IMR-90 (cell line): ENCODE data around the gene RTN3. TPM values are rescaled to one million over a fixed set of nuclear protein-coding genes. Genes with fewer than 3 reads are reported as not detected.

Source experiments
- ATAC-seq: fragments of 200-7000 bp; cut with Tn5 transposase; 2 replicates; pipeline ENCODE4 v1.9.1; 2020; ENCODE audit warnings: low read depth, mild to moderate bottlenecking, moderate library complexity
- BruUV-seq: library from RNA; stranded (reverse); fragments of 400-500 nt; replicated peaks from 2 replicates; lab custom pipeline; 2021; lab: Mats Ljungman, UMichigan
- CTCF ChIA-PET: fragments of 300-600 bp; formaldehyde crosslinking; extraction: SDS; loops from one replicate; lab custom pipeline; 2021; ENCODE audit warnings: antibody characterized with exemption; lab: Yijun Ruan, JAX
- POLR2A ChIA-PET: fragments of 300-600 bp; sonication (Branson Sonifier 250); formaldehyde crosslinking; loops from one replicate; lab custom pipeline; 2022; ENCODE audit warnings: antibody characterized with exemption; ENCODE audit not compliant: unreplicated experiment; lab: Charles Lee
- DNase-seq: peaks from one replicate; pipeline ENCODE4 v3.0.0; 2013
- H2AFZ ChIP-seq: replicated peaks from 2 replicates; pipeline ENCODE3; 2013; ENCODE audit warnings: low read length, mild to moderate bottlenecking; ENCODE audit not compliant: poor library complexity
- H2AK5ac ChIP-seq: 2 replicates; pipeline ENCODE4 v1.6.1; 2013; ENCODE audit warnings: low read depth, low read length, inconsistent platforms
- H2AK9ac ChIP-seq: replicated peaks from 2 replicates; pipeline ENCODE3; 2013; ENCODE audit warnings: mild to moderate bottlenecking, low read depth, low read length, moderate library complexity; ENCODE audit not compliant: poor library complexity
- H2BK120ac ChIP-seq: 2 replicates; pipeline ENCODE4 v1.6.1; 2013; ENCODE audit warnings: low read depth, low read length, inconsistent platforms
- H2BK15ac ChIP-seq: 3 replicates; pipeline ENCODE4 v1.6.1; 2013; ENCODE audit warnings: low read depth, low read length, inconsistent platforms
- H2BK20ac ChIP-seq: 2 replicates; pipeline ENCODE4 v1.6.1; 2013; ENCODE audit warnings: low read depth, mild to moderate bottlenecking, inconsistent platforms, low read length, moderate library complexity
- H2BK5ac ChIP-seq: 2 replicates; pipeline ENCODE4 v1.6.1; 2013; ENCODE audit warnings: mild to moderate bottlenecking, low read depth, low read length, inconsistent platforms; ENCODE audit not compliant: poor library complexity, severe bottlenecking
- H3K14ac ChIP-seq: replicated peaks from 2 replicates; pipeline ENCODE4 v1.6.1; 2013; ENCODE audit warnings: low read depth, low read length, inconsistent platforms
- H3K18ac ChIP-seq: 2 replicates; pipeline ENCODE4 v1.6.1; 2013; ENCODE audit warnings: low read depth, low read length, control low read depth
- H3K23ac ChIP-seq: 2 replicates; pipeline ENCODE4 v1.6.1; 2013; ENCODE audit warnings: low read depth, low read length, inconsistent platforms
- H3K27ac ChIP-seq: 2 replicates; pipeline ENCODE4 v1.5.1; 2013; ENCODE audit warnings: mild to moderate bottlenecking, control low read depth, low read length; ENCODE audit not compliant: insufficient read depth
- H3K27me3 ChIP-seq: 2 replicates; pipeline ENCODE4 v1.6.1; 2013; ENCODE audit warnings: low read length; ENCODE audit not compliant: control insufficient read depth, insufficient read depth
- H3K36me3 ChIP-seq: 2 replicates; pipeline ENCODE4 v1.6.1; 2013; ENCODE audit warnings: low read length, mixed read lengths; ENCODE audit not compliant: control insufficient read depth, insufficient read depth
- H3K4ac ChIP-seq: 2 replicates; pipeline ENCODE4 v1.6.1; 2013; ENCODE audit warnings: low read depth, low read length, inconsistent platforms
- H3K4me1 ChIP-seq: 2 replicates; pipeline ENCODE4 v1.6.1; 2013; ENCODE audit warnings: low read length, mixed read lengths; ENCODE audit not compliant: control insufficient read depth, insufficient read depth
- H3K4me2 ChIP-seq: 2 replicates; pipeline ENCODE4 v1.6.1; 2013; ENCODE audit warnings: low read depth, mild to moderate bottlenecking, control low read depth, low read length, moderate library complexity
- H3K4me3 ChIP-seq: 2 replicates; pipeline ENCODE4 v1.5.1; 2013; ENCODE audit warnings: low read depth, mild to moderate bottlenecking, control low read depth, low read length, moderate library complexity; ENCODE audit not compliant: insufficient read depth
- H3K56ac ChIP-seq: 2 replicates; pipeline ENCODE4 v1.6.1; 2013; ENCODE audit warnings: low read length, inconsistent platforms; ENCODE audit not compliant: insufficient read depth; ENCODE audit errors: extremely low read depth
- H3K79me1 ChIP-seq, 2 experiments: 2 replicates each; pipeline ENCODE4 v1.6.1; 2013; ENCODE audit warnings: low read length in 2 of 2, inconsistent platforms in 1 of 2, low read depth in 1 of 2
- H3K9ac ChIP-seq: 2 replicates; pipeline ENCODE4 v1.6.1; 2013; ENCODE audit warnings: low read depth, low read length, control low read depth
- H3K9me1 ChIP-seq: 2 replicates; pipeline ENCODE4 v1.6.1; 2013; ENCODE audit warnings: low read length, inconsistent platforms; ENCODE audit not compliant: insufficient read depth
- H3K9me3 ChIP-seq: 2 replicates; pipeline ENCODE4 v1.6.1; 2013; ENCODE audit warnings: low read length; ENCODE audit not compliant: control insufficient read depth, insufficient read depth
- H4K20me1 ChIP-seq: 2 replicates; pipeline ENCODE4 v1.6.1; 2013; ENCODE audit warnings: low read length, inconsistent platforms; ENCODE audit not compliant: insufficient read depth
- H4K5ac ChIP-seq: 2 replicates; pipeline ENCODE4 v1.6.1; 2013; ENCODE audit warnings: mild to moderate bottlenecking, low read depth, low read length, control low read depth
- H4K8ac ChIP-seq, 2 experiments: 2 replicates each; pipeline ENCODE4 v1.6.1; 2013; ENCODE audit warnings: low read depth in 2 of 2, low read length in 2 of 2, control low read depth in 1 of 2, inconsistent platforms in 1 of 2
- H4K91ac ChIP-seq: 2 replicates; pipeline ENCODE4 v1.6.1; 2013; ENCODE audit warnings: low read depth, low read length, inconsistent platforms; ENCODE audit not compliant: insufficient read depth
- BHLHE40 ChIP-seq: fragments of 150-350 bp; IDR thresholded peaks from 2 replicates; pipeline ENCODE4 v1.6.1; 2016; ENCODE audit warnings: mild to moderate bottlenecking, low read depth, low read length
- CEBPB ChIP-seq: IDR thresholded peaks from 2 replicates; pipeline ENCODE4 v1.6.1; 2012; ENCODE audit warnings: low read depth, low read length, improper control_type of control experiment
- CHD1 ChIP-seq: IDR thresholded peaks from 2 replicates; pipeline ENCODE4 v1.6.1; 2012; ENCODE audit warnings: low read depth, low read length, improper control_type of control experiment
- CTCF ChIP-seq: conservative IDR thresholded peaks from 2 replicates; pipeline ENCODE4 v1.5.1; 2012; ENCODE audit warnings: mild to moderate bottlenecking, low read depth, low read length, improper control_type of control experiment
- ELK1 ChIP-seq: fragments of 150-350 bp; IDR thresholded peaks from 2 replicates; pipeline ENCODE4 v1.6.1; 2016; ENCODE audit warnings: low read depth, mild to moderate bottlenecking, low read length, moderate library complexity, borderline replicate concordance
- FOS ChIP-seq: fragments of 150-350 bp; IDR thresholded peaks from 2 replicates; pipeline ENCODE4 v1.6.1; 2016; ENCODE audit warnings: low read depth, low read length
- MAFK ChIP-seq: IDR thresholded peaks from 2 replicates; pipeline ENCODE4 v1.6.1; 2012; ENCODE audit warnings: low read depth, low read length, improper control_type of control experiment
- MAZ ChIP-seq: IDR thresholded peaks from 2 replicates; pipeline ENCODE4 v1.6.1; 2012; ENCODE audit warnings: low read depth, mild to moderate bottlenecking, low read length, improper control_type of control experiment, moderate library complexity, borderline replicate concordance
- MXI1 ChIP-seq: IDR thresholded peaks from 2 replicates; pipeline ENCODE4 v1.6.1; 2012; ENCODE audit warnings: low read depth, mild to moderate bottlenecking, low read length, moderate library complexity, borderline replicate concordance
- NFE2L2 ChIP-seq: fragments of 150-350 bp; IDR thresholded peaks from 2 replicates; pipeline ENCODE4 v1.6.1; 2016; ENCODE audit warnings: low read depth, mild to moderate bottlenecking, low read length
- POLR2A ChIP-seq: IDR thresholded peaks from 2 replicates; pipeline ENCODE4 v1.6.1; 2012; ENCODE audit warnings: mild to moderate bottlenecking, low read depth, low read length
- RAD21 ChIP-seq: IDR thresholded peaks from 2 replicates; pipeline ENCODE4 v1.6.1; 2012; ENCODE audit warnings: low read length, improper control_type of control experiment
- RCOR1 ChIP-seq: IDR thresholded peaks from 2 replicates; pipeline ENCODE4 v1.6.1; 2012; ENCODE audit warnings: mild to moderate bottlenecking, low read length, improper control_type of control experiment; ENCODE audit not compliant: insufficient replicate concordance
- RFX5 ChIP-seq: IDR thresholded peaks from 2 replicates; pipeline ENCODE4 v1.8.0; 2012; ENCODE audit warnings: low read depth, mild to moderate bottlenecking, low read length, moderate library complexity
- SMC3 ChIP-seq: fragments of 150-350 bp; IDR thresholded peaks from 2 replicates; pipeline ENCODE4 v1.6.1; 2016; ENCODE audit warnings: low read depth, mild to moderate bottlenecking, antibody characterized with exemption, low read length, moderate library complexity
- USF2 ChIP-seq: fragments of 150-350 bp; IDR thresholded peaks from 2 replicates; pipeline ENCODE4 v1.6.1; 2017; ENCODE audit warnings: mild to moderate bottlenecking, antibody characterized with exemption, low read length, low read depth
- WGBS, 2 experiments: methylation state at CpG; one replicate each; pipeline versions ENCODE4 v1.1.5 to v1.1.7; 2013; ENCODE audit warnings: missing lambda C conversion rate in 2 of 2; ENCODE audit not compliant: insufficient read length in 1 of 2; ENCODE audit errors: extremely low coverage in 2 of 2; 5-methylcytosine and 5-hydroxymethylcytosine counted together
- dilution Hi-C: fragments of 300-500 bp; cut with HindIII; formaldehyde crosslinking; loops from one replicate; pipeline ENCODE4 v1.14.3; 2018; ENCODE audit warnings: low sequenced_read_pairs; ENCODE audit not compliant: unreplicated experiment
- in situ Hi-C: fragments of 300-500 bp; cut with MboI; formaldehyde crosslinking; loops from 3 replicates; pipeline ENCODE4 v1.14.3; 2019; ENCODE audit warnings: low sequenced_read_pairs, inconsistent platforms, mixed read lengths
- intact Hi-C: fragments of 100-400 bp; cut with micrococcal nuclease; formaldehyde crosslinking; loops from 2 replicates; pipeline ENCODE4 v1.10.0; 2022
- polyA plus RNA-seq, 3 experiments: library from polyadenylated mRNA; depleted of rRNA; stranded (reverse); fragments of >200 nt; gene quantifications; 2 replicates each; pipeline ENCODE4 v1.2.3, GENCODE V29; 2012; ENCODE audit warnings: low replicate concordance in 1 of 3
- total RNA-seq: library from RNA; depleted of rRNA; stranded (reverse); fragments of >200 nt; gene quantifications from 2 replicates; pipeline ENCODE4 v1.2.3, GENCODE V29; 2012

RTN3 gene
- total and polyA plus RNA-seq, 2 of the 4 experiments (the other 2 are of a cell fraction): 31.2 to 64.6 TPM

GRCh38 chr11:63782749-63783148 lies 101.4 kb downstream of the RTN3 start:
- Histone ChIP-seq H2BK5ac (no peak overlapping the region), H3K27ac (no peak overlapping the region), H3K4me2 (no peak overlapping the region), H3K79me1 (no peaks in the 10 kb centered on the region), H3K14ac (no peak overlapping the region), H3K9ac (no peak overlapping the region), H4K8ac (no peak overlapping the region), H3K36me3 (no peaks in the 10 kb centered on the region), H3K9me3 (no peaks in the 10 kb centered on the region), H2BK120ac (no peak overlapping the region), H3K27me3 (no peaks in the 10 kb centered on the region), H2BK15ac (no peak overlapping the region), H2AFZ (no peak overlapping the region), H2AK5ac (no peak overlapping the region), H3K4me1 (no peaks in the 10 kb centered on the region), H4K5ac (no peak overlapping the region), H4K20me1 (no peaks in the 10 kb centered on the region), H3K4ac (no peak overlapping the region), H3K56ac (no peak overlapping the region), H3K9me1 (no peaks in the 10 kb centered on the region), H2BK20ac (no peak overlapping the region), H3K4me3 (no peak overlapping the region), H4K91ac (no peak overlapping the region), H3K23ac (no peak overlapping the region), H3K18ac (no peak overlapping the region), H2AK9ac (no peak overlapping the region)
- dilution Hi-C loops: no loop called here
- no peak for DNase-seq
- intact Hi-C loops: no loop called here
- no peak for ATAC-seq
- CTCF ChIA-PET: interaction anchor here (0.5 kb wide), 1 partner anchor 180 kb away, joined by 3 read pairs; no protein-coding TSS in a partner anchor
- TF ChIP-seq RAD21 (no peak), CTCF (no peak), MAFK (no peak), FOS (no peak), CEBPB (no peak), MAZ (no peak), RCOR1 (no peak), USF2 (no peak), ELK1 (no peak), MXI1 (no peak), BHLHE40 (no peak), POLR2A (no peak), SMC3 (no peak), RFX5 (no peak), CHD1 (no peak), NFE2L2 (no peak)
- WGBS, 2 experiments: 80% methylated on average over 1 of the region's 6 CpGs; no CpG with 5 or more reads in 1 of the 2 experiments
- BruUV-seq: no TSS peak
- POLR2A ChIA-PET: no interaction called here
- in situ Hi-C loops: no loop called here
